HG03575 (cell line): ENCODE results near the gene MLANA.

Experiments used
- ATAC-seq: cut with Tn5 transposase; IDR thresholded peaks from one replicate; pipeline ENCODE4 v1.9.1; 2021; ENCODE audit not compliant: unreplicated experiment, insufficient number of reproducible peaks, low FRiP score; ENCODE audit errors: extremely low read depth

MLANA gene

DNA sequence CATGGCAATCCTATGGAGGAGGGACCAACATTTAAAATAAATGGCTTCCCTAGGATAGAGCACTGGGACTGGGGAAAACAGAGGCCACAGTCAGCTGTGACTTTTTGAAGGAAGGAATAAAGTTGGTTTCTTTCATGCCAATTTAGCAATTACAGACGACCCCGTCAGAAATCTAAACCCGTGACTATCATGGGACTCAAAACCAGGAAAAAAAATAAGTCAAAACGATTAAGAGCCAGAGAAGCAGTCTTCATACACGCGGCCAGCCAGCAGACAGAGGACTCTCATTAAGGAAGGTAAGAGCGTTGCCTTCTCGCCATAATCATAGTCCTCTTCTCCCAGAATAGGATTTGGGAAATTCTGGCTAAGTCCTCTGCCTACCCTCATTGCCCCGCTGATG is at the start of gene MLANA:
Gene MLANA (plus strand): TSS at position 249 of the 400 bp plus-strand sequence. CDS start 1,586 bp downstream, outside the sequence.
- no peak for ATAC-seq

DNA sequence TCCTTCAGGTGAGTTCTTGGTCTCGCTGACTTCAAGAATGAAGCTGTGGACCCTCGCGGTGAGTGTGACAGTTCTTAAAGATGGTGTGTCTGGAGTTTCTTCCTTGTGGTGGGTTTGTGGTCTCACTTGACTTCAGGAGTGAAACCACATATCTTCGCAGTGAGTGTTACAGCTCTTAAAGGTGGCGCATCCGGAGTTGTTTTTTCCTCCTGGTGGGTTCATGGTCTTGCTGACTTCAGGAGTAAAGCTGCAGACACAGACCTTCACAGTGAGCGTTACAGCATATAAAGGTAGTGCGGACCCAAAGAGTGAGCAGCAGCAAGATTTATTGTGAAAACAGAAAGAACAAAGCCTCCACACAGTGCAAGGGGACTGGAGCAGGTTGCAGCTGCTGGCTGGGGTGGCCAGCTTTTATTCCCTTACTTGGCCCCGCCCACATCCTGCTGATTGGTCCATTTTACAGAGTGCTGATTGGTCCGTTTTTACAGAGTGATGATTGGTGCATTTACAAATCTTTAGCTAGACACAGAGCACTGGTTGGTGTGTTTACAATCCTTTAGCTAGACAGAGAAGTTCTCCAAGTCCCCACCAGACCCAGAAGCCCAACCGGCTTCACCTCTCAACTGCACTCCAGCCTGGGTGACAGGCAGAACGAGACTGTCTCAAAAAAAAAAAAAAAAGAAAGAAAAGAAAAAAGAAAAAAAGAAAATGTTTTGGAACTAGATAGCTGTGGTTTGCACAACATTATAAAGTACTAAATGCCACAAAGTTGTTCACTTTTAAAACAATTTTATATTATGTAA is 48.7 kb upstream of the MLANA start:
- ATAC-seq = no peak

DNA sequence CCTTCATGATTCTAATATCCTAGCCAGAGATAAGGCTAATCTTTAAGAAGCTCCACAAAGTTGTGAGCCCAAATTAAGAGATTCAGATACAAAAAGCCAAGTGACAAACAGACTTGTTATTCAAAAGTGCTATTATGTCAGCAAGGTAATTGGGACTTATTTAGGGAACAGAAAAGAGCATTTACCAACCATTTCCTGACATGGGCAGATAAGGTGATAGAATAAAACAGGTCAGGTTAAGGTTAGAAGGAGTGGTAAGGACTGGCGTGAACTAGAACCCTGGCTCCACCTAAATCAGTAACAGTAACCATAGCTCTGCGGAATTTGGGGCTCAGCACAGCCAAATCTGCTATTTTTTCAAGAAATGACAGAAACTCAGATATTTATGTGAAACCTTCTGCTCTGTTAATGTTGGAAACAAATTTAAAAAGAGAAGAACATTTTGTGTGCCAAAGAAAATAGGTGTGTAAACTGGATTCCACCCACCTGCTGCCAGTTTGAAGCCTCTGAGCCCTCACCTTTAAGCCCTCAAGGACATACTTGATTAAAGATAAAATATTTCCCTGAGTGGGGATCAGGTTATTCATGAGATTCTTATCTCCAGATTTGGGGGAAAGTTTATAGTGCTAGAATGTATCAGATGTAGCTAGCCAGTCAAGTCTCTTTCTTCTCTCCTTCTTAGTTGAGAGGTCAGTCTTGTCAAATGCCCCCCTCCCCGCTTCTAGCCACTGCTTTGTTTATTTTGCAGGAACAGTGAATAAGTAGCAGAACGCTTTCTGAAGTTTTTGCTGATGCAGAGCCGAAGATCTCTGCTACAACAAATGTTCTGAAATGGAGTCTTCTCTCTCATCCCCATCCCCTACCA is 47.5 kb upstream of the MLANA start:
- no peak for ATAC-seq

- no peak for ATAC-seq
Measured at GRCh38 chr9:5843794-5844471, 46.8 kb upstream of the MLANA start.

DNA sequence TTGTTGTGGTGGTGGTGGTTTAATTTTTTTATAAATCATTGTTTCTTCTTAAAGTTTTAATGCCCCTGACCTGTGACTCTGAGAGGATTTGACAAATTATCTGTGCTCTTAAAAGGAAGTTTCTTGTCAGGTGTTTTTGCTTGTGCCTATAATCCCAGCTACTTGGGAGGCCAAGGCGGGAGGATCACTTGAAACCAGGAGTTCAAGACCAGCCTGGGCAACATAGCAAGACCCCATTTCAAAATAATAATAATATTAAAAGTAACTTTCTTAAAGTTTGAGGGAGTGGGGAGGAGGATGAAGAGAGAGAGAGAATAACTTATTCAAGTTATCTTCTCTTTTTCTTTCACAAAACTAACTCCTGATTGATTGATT is 45.5 kb upstream of the MLANA start:
- no peak for ATAC-seq

GRCh38 chr9:5846096-5846495 is 44.6 kb upstream of the MLANA start:
- ATAC-seq = no peak

DNA sequence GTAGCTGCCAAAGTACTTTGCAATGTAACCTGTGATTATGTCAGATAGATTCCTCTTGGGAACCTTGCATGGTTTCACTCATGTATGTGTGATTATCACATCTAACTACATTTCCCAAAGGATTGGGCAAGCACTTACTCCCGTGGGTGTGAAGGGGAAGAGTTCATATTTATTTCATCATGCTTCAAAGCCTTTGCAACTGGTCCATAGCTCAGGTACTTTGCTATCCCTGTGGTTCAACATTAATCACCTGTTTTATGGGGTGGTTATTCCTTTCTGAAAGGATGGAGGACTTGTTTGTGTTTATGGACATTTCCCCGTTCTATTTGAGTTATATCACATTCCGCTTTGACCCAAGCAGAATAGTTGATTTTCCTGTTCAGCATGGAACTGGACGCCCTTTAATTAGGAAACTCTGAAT is 44.2 kb upstream of the MLANA start:
- no peak for ATAC-seq

DNA sequence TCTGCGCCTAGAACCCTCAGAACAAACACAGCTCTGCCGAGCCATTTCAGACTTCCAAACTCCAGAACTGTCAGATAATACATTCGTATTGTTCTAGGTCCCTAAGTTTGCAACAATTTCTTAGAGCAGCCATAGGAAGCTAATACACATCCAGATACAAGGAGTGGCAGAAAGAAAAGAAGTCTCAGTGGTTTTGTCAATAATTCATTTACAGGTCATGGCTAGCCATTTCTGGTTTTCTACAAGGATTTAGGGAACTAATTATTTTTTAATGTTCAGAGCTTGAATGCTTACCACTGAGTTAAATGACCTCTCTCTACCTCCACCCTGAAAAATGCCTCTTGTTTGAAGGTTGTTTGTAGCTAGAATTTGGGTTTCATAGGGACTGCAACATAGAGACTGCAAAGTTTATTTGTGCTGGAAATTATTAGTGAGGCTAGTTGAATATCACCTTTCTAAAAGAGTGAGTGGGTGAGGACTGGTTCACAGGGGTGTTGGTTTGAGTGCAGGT is 42.3 kb upstream of the MLANA start:
- ATAC-seq = no peak

DNA sequence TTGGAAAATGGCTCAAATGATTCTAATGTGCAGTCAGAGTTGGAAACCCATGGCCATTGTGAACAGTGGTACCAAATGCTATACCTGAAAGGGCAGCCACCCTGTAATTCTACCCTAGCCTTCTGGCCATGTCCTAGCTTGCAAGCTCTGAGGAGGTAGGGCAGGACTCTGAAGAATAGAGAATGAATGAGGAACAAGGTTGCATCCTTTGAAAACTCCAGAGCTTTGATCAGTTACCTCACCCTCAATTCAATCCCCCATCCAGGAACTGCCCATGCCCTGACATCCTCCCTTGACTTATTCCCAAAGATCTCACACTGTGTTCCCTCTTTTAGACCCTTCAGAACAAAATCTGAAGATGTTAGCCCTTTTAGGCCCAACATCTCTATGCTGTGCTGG is 40.0 kb upstream of the MLANA start:
- no peak for ATAC-seq

DNA sequence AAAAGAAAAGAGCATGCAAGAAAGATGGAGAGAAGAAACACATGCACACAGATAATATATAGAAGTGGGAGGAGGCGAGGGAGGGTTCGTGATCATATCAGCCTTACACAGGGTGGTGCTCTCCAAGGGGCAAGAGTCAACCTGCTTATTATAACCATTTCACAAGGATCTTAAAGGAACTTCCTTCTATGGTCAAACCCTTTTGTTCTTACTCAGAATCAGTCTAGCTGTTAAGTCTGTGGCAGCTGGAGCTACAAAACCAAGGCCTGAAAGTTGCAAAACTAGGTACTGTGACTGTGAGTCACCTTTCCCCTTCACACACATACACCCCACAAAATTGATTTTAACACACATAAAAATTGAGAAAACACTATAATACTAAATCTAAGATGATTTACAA is 39.2 kb upstream of the MLANA start:
- ATAC-seq = peak; percentile 95

GRCh38 chr9:5852987-5853386 is 37.7 kb upstream of the MLANA start:
- no peak for ATAC-seq

GRCh38 chr9:5853617-5854016 is 37.1 kb upstream of the MLANA start:
- no peak for ATAC-seq

DNA sequence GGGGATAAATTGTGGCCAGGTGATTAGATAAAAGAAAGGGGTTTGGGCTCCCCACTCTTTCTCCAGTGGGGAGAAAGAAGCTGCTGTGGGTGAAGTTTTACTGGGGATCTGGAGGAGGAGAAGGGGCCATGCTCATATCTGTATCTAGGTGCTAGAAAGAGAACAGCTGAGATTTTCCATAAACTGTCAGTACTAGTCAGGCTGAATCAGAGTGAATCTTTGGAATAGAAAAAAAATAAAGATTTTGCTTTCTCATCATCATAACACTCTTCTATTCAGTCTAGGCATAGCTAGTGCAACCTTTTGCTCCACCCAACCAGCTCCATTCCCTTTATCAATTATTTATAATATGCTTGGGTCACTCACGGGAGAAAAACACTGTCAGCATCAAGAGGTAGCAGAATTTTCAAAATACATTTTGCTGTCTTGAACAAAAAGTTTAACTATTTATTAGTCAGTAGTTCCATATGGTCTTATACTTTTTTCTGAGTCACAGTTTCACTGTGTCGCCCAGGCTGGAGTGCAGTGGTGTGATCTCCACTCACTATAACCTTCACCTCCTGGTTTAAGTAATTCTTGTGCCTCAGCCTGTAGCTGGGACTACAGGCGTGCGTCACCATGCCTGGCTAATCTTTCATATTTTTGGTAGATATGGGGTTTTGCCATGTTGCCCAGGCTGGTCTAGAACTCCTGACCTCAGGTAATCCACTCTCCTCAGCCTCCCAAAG is 36.5 kb upstream of the MLANA start:
- ATAC-seq = no peak

GRCh38 chr9:5857928-5858327 is 32.8 kb upstream of the MLANA start:
- ATAC-seq = no peak

- no peak for ATAC-seq
Measured at GRCh38 chr9:5858833-5859232, 31.9 kb upstream of the MLANA start.

- no peak for ATAC-seq
Measured at GRCh38 chr9:5863092-5863746, 27.5 kb upstream of the MLANA start.

DNA sequence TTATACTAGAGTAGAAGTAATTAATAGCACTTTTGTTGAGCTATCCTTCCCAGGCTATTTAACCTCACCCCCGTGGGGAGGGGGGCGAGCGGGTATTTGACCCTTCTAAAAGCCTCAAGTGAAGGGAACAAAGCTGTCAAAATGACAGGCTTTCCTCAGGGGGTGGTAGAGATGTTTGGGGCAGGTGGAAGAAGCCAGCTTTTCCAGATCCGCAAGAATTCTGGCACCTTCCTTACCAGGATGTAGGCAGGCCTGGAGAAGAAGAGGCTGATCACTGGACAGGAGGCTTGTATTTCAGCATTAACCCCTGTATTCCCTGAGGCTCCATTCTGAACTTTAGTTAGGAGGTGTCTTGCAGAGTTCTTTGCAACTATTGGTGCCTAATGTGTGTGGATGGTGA is 26.2 kb upstream of the MLANA start:
- ATAC-seq = no peak

- ATAC-seq = no peak
Measured at GRCh38 chr9:5866272-5866671, 24.4 kb upstream of the MLANA start.
